GM21447 (cell line): ENCODE measurements around the gene PEX10.

Source experiments
- ATAC-seq: cut with Tn5 transposase; IDR thresholded peaks from one replicate; pipeline ENCODE4 v1.9.1; 2021; ENCODE audit not compliant: unreplicated experiment

PEX10 gene

DNA sequence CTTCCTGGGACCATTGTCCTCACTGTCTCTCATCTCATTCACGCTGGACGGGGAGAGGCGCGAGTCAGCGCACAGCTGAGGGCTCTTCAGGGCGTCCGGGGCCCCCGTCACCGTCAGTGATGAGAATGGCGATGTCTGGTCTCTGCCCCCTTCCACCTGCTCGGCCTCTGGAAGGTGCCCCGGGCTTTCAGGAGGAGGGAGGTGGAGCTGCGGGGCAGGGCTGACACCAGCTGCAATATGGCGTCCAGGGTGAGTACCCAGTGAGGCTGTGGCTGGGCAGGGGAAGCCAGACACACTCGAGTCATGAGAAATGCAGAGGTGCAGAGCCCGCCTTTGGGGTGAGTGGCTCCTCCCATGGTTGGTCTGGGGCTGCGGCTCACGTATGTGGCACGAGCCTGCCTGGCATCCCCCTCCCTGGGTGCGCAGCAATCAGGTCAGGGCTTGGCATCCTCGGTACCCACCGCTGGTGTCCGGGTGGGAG lies 36.1 kb downstream of the PEX10 start:
- no peak for ATAC-seq

DNA sequence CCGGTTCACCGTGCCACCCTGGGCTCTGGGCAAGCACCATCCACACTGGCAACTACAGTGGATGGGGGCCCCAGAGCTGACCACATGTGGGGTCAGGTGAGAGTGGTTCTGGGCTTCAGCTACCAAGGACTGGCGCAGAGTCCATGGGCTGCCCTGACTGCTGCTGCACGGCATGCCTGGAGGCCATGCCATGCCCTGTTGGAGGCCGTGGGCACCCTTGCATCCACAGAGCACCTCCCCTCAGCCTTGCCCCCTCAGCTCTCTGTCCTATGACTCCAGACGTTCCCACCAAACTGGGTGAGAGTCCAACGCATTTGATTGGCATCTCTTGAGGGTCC lies 36.5 kb downstream of the PEX10 start:
- ATAC-seq: no peak

DNA sequence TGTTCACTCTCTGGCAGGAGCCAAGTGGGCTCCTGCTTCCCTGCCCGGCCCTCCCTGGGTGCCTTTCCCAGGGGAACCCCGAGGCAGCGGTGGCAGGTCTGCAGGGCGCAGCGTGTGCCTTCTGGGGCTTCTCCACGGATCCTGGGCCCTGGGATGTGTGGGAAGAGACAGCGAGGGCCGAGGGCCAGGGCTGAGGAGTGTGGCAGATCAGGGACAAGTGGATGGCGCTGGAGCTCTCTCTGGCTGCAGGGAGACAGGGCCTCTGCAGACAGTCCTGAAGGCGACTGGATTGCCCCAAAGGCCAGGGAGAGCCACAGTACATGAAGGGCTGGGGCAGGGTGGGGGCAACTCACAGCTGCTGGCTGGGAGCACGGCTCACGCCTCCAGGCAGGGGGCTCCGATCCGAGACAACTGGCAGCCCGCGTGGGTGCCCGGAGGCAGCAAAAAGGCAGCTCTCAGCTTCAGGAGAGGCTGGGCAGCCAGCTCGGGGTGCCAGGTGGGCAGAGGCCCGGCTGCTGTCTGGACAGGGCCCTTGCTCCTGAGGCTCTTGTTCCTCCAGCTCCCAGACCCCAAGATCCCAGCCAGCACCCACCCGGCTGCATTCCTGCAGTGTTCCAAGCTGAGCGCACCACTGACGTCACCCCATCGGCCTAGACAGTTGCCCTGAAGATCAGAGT lies 37.0 kb downstream of the PEX10 start:
- no peak for ATAC-seq

DNA sequence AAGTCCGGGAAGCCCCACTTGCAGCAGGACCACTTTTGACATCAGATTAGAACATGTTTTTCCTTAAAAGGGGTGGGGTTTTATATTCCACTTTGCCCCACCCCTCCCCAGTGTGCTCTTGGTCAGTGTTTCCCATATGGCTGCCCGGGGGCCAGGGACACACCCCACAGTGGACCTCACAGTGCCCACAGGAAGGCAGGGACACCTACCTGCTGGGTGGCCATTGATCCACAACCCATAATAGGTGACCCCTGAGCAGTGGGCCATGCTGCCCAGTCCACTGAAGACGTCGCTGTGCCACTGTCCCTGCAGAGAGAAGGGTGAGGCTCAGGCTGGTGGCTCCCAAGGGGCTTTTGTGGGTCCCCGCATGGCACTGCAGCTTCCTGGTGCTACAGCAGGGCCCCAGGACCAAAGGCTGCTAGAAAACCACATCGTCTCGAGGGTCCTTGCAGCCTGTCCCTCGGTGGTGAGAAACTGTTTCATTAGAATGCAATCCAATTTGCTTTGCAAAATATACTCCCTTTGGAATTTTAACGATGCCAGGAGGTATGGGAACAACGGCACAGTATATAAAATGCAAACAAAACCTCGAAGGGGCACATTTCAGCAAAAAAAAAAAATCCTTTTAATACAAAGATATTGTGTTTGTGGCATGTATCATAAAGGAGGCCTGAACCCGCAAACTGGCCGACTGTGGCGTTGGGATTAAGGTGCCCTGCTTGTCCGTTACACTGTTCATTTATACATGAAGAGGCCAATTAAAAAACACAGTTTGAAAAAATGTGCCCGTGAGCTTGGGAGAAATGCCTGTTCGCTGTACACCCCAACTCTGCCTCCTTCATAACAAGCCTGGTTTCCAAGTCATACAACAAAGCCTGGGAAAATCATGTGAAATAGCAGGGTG lies 37.9 kb downstream of the PEX10 start:
- no peak for ATAC-seq

DNA sequence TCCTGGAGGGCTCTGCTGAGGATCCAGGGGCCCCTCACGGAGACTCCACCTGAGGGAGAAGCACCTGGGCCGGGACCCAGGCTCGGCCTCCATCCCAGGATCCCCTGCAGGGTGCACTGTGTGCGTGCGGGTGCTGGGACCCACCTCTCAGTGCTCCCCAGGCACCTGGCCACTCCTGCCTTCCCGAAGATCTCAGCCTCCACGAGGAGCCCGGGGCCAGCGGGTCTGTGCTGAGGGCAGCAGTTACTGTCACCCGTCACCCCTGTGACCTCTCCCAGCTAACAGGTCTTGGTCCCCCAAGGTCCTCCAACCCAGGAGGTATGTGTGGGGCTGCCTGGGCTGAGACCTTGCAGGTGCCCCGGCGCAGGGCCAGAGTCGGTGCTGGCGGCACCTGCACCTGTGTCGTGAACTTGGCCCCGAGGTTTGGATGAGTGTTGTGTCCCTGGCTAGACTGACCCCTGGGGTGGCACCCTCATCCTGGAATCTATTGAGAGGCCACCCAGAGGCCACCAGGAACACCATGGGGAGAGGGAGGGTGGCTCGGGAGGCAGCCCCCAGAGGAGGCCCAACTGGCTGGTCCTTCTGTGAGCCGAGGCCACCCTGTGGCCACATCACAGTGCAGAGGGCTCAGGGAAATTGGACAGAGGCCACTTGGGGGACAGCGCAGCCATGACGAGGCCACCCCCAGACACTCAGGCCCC lies 38.7 kb downstream of the PEX10 start:
- ATAC-seq: no peak

DNA sequence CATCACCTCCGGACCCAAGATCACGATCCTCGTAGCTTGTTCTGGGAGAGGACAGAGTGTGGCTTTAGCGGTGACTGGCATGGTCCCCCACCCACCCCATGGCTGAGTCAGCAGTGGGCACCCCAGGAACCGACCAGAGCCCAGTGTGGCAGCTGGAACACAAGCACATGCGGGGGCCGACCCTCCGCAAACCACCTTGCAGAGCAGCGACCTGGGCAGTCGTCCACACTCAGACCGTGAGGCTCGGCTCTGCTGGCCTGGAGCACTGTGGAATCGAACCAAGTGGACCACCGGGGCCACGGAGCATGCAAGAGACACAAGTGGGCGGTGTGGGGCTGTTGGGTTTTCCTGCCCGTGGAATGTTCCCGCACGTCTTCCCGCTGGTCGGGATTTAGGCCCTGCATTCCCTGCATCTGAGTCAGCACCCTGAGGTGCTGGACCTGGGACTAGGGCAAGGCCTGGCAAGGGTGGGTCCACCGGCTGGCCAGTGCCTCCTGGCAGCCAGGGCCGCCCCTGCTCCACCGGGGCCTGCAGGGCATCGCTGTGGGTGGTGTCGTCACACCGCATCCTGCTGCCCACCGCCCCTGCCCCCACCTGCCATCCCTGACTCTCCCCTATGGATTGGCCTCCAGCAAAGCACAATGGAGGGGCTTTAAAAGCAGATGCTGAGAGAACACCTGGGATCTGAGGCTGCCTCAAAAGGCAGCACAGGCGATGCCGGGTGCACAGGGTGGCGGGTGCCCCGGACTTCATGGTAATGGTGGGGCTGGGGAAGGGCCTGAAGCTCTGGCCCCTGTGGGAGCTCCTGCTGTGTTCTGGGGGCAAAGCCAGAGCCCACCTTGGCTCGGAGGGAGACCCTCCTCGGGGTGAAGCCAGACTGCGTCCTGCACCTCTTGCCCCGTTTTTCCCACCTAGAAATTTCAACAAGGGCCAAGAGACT lies 39.5 kb downstream of the PEX10 start:
- no peak for ATAC-seq

DNA sequence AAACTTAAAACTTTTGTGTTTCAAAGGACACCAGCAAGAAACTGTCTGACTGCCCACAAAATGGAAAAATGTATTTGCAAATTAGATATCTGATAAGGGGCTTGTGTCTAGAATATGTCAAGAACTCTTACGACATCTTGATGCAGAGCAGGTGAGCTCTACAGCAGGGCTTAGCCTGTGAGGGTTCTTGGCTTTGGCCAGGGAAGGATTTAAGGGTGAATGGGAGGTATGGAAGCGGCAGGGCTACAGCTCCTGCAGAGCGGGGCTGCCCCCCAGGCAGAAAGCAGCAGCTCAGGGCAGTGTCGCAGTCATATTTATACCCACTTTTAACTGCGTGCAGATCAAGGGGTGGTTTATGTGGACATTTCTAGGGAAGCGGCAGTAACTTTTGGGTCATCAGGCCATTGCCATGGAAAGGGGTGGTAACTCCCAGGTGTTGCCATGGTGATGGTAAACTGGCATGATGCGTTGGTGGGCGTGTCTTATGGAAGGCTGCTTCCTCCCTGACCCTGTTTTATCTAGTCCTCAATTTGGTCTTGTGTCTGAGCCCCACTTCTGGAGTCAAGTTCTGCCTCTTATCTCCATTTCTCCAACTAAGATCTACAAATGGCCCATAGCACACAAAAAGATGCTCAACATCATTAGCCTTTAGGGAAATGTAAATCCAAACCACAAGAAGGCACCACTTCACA lies 44.2 kb downstream of the PEX10 start:
- no peak for ATAC-seq

DNA sequence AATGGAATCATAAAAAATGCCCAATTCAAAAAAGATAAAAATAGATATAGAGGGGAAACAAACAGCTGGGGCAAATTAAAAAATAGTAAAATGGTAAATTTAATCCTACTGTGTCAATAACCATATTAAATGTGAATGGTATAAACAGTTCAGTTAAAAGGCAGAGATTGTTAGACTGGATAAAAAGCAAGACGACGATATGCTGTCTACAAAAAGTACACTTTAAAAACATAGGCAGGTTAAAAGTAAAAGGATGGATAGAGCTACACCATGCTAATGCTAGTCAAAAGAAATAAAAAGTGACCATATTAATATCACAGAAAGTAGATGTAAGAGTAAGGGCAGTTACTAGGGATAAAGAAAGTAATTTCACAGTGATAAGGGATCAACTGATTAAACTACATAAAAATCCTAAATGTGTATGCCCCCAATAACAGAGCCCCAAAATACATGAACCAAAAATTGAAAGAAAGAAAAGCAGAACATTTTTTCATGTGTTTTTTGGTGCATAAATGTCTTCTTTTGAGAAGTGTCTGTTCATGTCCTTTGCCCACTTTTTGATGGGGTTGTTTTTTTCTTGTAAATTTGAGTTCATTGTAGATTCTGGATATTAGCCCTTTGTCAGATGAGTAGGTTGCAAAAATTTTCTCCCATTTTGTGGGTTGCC lies 48.4 kb downstream of the PEX10 start:
- no peak for ATAC-seq

DNA sequence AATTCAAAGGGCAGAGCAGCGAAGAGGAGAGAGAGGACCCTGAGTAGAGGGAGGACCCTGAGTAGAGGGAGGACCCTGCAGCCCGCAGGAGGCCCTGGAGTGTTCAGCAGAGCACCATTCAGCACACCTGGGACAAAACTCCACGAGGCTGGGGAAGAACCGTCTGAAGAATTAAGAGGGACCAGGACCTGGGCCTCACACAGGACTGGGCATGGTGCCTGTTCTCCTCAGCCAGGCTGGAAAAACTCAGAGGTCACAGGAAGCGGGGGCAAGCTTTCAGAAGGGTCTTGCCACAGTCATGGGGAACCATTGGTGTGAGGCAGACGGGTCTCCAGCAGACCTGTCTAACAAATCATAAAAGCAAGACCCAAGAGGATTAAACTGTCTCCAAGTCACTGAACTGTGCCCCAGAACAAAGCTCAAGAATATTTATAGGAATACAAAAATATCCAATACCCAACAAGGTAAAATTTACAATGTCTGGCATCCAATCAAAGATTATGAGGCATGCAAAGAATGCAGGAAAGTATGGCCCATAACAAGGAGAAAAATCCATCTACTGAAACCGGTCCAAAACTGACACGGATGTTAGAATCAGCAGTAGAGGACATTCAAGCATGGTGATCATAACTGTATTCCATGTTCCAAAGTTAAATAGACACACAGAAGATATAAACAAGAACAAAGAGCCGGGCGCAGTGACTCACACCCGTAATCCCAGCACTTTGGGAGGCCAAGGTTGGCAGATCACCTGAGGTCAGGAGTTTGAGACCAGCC lies 51.6 kb downstream of the PEX10 start:
- ATAC-seq: no peak

DNA sequence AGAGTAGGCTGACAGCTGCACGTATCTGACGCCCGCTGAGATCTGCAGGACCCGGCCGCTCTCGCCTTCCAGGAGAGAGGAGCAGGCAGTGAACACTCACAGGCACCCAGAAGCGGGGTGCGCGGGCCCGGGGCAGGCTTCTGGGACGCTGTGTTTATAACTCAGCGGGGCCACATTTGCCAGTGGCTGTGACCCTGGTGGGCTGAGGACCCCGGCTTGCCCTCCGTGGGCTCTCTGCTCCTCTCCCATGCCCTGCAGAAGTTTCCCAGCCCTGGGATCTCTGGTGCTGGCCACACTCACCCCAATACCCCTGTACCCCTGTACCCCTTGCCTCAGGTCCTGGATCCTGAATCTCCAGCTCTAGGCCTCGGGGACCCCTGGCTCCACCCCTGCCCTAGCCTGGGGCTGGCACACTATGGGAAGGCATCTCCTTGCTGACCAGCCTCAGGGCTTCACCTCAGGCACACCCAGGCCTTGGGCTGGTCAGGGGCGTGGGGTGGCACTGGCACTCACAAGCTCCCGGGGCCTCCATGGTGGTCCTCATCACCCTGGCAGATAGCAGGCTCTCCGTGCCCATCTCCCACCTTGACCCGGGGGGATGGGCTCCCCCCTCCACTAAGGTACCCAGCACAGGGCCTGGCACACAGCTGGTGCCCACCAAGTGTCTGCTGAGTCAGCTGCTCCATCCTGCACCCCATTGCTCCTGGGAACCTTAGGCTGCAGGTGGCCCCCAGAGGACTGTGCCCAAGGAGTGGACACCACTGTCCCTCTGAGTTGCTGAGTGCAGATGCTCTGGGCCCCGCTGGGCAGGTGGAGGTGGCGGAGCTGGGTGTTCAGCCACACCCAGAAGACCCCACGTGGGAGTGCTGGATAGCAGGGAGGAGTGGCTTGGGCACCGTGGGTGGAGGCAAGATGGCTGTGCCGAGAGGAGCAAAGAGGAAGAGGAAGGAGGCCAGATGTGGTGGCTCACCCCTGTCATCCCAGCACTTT lies 53.4 kb downstream of the PEX10 start:
- no peak for ATAC-seq

DNA sequence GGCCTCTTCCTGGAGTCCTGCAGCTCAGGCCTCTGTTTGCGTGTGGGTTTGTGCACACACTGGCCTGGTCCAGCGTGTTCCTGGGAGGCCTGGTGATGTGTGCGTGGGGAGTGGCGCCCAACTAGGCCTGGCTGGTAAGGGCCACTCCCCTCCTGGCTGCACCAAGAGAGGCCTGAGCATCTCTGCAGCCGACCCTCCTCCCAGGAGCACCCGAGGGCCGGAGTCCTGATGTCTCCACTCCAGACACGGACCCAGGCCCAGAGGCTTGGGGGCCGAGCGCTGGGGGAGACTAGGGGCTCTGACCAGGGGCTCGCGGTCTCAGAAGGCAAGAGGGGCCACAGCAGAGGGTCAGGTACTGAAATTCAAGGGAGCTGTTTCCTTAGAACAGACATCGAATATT lies 54.3 kb downstream of the PEX10 start:
- ATAC-seq: no peak

DNA sequence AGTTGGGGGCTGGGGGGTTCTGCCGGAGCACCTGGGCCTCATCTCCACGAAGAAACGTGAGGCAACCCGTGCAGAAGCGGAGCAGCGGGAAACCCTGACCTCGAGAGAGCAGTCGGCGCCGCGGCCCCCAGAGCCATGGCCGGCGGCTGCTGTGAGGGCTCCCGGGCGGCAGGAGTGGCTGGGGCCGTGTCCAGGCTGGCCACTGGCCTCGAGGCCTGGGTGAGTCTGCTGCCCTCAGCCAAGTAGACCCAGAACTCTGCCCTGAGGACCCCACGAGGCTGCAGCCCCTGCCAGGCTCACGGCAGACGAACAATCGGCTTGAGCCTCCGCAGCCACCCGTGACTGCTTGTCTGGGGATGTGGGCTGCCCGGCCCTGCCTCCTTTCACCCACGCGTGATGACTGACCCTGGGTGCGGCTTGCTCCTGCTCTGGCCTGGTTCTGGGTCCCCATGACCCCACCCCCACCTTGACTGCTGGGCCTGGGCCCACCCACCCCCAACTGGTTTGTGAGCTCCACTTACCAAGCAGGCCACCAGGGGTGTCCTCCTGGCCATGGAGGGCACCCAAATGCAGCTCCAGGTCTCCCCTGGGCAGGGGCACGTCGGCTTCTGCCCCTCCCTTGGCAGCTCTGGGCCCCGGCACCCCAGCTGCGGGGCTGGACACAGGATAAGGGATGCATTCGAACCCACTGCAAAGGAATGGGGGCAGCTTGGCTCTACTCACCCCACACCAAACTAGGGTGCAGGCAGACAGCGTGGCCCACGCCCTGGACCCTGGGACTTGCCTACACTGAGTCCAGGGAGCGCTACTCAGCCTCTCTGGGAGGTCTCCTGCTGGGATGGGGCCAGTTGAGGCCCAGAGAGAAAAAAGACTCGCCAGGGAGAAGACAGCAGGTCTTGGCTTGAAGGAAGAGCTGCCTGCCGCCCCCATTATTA lies 55.2 kb downstream of the PEX10 start:
- no peak for ATAC-seq

DNA sequence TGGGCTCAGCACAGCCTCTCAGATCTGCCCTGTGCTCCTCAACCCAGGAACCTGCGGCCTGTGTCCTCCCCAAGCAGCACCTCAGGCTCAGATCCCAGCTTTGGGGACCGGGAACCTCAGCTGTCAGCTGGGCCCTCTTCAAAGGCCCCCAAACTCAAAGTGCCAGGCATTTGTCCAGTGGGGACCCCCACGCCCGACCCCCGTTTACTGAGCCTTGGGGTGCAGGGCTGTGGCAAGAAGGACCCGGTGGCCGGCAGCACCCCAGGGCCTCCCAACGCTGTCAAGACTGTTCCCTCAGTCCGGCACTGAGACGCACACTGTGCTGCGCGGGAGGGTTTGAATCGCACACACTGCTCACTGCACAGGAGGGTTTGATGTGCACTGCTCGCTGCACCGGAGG lies 56.0 kb downstream of the PEX10 start:
- no peak for ATAC-seq

DNA sequence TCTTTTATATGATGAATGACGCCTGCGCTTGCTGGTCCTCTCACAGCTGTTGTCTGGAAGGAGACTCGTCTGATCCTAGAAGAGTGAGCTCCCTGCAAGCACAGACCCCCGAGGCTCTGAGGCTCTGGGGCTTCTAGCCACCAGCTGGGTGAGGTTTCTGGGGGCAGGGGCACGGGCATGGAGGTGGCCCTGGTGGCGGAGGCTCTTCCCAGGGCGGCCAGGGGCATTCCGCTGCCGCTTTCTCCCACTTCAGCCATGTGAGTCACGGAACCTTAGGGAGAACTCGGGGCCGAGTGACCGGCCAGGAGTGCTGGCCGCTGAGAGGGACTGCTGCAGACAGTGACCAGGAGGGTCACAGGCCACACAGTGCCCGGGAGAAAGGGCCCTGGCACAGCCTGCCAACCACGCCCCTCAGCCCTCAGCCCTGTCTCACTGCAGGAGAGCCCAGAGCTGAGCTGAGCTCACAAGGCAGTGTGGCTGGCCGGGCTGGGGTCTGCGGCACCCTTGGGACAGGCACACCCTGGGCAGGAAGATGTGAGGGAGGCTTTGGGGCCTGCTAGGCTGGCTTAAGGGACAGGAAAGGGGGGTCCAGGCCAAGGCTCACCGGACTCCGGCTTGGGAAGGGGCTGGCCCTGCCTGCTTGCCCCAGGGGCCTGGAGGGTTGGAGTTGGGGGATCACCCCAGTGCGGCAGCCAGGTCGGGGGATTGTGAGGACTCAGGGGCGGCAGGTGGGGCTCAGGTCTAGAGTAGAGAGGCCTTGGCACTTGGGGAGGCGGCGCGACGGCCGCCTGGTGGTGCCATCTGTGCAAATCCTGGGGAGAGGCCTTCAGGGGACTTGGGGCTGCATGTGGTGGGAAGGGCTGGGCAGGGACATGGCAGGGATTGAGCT lies 56.7 kb downstream of the PEX10 start:
- ATAC-seq: no peak

DNA sequence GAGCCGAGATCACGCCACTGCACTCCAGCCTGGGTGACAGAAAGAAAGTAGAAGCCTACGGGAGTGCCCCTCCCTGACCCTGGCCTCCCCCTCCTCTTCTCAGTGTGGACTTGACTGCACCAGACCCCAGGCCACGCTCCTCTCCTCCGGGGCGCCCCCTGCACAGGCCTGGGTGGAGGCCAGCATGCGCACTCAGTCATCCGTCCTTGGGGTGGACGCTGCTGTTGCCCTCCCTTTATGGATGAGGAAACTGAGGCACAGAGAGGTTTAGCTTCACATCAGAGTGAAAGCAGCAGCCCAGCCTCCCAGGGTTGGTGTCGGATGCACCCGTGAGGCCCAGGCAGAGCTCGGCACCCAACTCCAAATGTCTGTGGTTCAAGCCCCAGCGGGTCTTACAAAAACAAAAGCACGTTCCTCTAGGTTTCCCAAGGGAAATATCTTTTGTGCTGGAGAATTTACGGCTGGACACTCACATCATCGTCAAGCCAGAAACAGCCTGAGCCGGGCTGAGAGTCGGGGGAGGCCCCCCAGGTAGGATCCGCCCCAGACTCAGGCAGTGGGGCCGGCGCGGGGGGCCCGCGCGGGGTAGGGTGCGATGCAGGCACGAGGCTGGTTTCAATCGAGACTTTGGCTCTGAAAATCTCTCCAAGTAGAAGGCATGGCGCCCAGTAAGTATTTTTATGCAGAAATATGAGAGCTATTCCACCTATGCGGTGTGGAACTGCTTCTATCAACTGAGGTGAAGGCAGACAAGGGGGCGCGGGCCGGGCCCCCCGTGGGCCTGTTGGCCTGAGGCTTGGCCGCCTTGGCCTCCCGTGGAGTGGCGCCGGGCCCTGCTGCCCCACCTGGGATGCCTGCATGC lies 57.6 kb downstream of the PEX10 start:
- no peak for ATAC-seq
